Posterior cingulate gyrus (tissue), 11 donors: ENCODE results near the gene OR2T27.
"Not testable (repeated sequence)": the region's sequence is repeated elsewhere in the genome, so short reads cannot be mapped to it uniquely, and the experiment has no call there.

ENCODE experiments used
- DNase-seq, 10 donors: peaks; one replicate each; pipeline versions ENCODE4 v3.0.0 to v3.0.0-alpha.2; 2020 to 2021; ENCODE audit warnings: mixed read lengths in 3 of 10
- intact Hi-C: fragments of 100-400 bp; cut with DNase I; formaldehyde crosslinking; loops from one replicate; pipeline ENCODE4 v1.15.1; 2023

The OR2T27 gene, protein sequence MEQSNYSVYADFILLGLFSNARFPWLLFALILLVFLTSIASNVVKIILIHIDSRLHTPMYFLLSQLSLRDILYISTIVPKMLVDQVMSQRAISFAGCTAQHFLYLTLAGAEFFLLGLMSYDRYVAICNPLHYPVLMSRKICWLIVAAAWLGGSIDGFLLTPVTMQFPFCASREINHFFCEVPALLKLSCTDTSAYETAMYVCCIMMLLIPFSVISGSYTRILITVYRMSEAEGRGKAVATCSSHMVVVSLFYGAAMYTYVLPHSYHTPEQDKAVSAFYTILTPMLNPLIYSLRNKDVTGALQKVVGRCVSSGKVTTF

DNA sequence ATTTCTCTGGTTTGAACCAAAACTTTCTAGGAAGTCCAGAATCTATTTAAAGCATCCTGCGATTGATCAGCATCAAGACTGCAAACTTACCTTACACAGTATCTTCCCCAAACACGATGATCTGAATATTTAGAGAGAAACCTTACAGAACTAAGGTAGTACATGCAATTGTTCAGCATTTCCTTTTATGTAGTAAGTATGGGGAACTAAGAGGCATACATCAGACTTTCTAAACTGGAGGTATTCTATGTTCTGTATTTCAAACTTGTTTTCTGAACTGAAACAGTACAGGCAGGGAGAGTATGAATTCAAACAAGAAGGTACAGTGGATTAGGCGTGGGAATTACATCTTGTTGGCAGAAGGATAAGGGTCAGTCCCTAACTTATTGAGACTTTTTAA lies at the start of gene OR2T27:
TSS of gene OR2T27 (minus strand) at position 175 of the 400 bp plus-strand sequence. CDS start 4,644 bp downstream, outside the sequence.
- intact Hi-C loops, result not testable (repeated sequence)

DNA sequence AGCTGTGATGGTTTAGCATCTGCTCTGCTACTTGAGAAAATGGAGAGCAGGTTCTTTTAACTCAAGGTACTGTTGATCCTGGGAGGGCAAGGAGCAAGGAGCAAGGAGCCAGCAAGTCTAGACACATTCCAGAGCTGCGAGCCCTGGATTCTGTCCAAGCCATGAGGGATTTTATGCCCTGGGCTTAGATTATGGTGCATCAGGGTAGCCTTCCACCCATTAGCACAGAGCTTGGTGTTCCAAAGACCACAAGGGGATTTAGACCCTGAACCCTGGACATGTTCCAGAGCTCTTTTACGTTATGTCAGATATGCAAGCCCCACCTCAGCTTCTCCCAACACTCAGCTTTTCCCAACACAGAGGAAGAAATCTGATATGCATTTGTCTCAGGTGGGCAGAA lies 49.3 kb upstream of the OR2T27 start:
- intact Hi-C loops, result no loop called here

More for the DNA sequence above, at the start of gene OR2T27:
- DNase-seq, result not testable (repeated sequence)

DNA sequence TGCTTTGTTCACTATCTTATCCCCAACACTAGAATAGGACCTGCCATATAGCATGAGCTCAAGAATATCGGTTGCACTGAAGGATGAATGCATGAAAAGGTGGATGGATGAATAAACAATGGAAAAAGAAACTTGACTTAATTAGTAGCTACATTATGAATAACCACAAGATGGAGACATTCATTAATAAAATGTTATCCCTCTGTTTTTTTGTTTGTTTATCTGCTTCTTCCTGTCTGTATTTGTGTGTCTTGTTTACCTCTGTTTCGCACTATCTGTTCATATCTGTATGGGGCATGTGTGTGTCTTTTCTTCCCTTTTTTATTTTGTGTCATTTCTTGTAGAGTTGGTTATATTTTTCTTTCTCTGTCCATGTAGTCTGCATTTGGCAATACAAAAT lies 48.3 kb upstream of the OR2T27 start:
- intact Hi-C loops, result no loop called here
- DNase-seq, result no peak

More for the DNA sequence above, 49.3 kb upstream of the OR2T27 start:
- no peak for DNase-seq

DNA sequence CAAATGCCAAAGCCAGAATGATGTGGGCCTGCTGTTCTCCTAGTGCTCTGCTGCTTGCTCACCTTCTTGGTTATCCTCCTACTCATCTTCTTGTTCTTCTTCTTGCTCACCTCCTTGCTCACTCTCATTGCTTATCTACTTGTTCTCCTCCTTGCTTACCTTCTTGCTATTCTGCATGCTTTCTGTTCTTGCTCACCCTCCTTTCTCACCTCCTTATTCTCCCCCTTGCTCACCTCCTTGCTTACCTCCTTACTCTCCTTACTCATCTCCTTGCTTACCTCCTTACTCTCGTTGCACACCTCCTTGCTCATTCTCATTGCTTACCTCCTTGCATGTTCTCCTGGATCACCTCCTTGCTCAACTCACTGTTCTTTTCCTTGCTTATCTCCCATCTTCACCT lies 47.4 kb upstream of the OR2T27 start, which contains the start of gene OR14I1:
TSS of gene OR14I1 (minus strand) at position 53 of the 400 bp plus-strand sequence.
- intact Hi-C loops, result no loop called here
- no peak for DNase-seq

DNA sequence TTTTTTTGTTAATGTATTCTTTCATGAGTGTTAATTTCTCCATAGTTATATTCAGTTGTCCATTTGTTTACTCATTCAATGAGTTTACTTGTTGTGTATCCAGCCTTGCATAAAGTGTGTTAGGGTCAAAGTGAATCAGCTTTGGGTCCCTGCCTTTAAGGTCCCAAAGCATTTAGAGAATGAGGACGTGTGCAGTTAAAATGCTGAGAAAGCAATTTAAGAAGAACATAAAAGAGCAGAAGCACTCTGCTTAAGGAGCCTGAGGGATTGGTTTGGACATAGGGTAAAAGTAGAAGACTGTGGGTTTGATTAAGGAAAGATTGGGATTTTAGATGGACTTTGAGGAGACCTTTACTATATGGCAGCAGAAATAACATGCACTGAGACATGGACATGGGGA lies 43.8 kb upstream of the OR2T27 start:
- no peak for DNase-seq
- intact Hi-C loops, result no loop called here

DNA sequence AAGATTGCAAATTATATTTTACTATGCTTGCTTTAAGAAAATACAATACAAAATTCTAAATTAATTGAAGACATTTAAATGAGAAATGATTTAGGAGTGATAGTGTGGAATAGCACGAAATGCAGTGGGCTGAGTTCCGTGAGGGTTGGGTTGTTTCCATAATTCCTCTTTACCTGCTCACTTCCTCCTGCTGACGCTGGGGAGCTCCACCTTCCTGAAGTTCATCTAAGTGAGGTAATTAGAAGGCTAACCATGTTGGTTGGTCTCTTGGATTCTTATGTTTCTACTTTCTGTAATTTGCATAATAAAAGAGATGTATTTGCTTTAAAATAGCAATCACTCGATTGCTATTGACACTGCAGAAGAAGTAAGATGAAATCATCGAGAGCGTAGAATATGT lies 42.6 kb upstream of the OR2T27 start:
- no peak for DNase-seq
- intact Hi-C loops, result loop anchor here (2.0 kb wide), 1 partner anchor 109 kb away; no protein-coding TSS in a partner anchor

DNA sequence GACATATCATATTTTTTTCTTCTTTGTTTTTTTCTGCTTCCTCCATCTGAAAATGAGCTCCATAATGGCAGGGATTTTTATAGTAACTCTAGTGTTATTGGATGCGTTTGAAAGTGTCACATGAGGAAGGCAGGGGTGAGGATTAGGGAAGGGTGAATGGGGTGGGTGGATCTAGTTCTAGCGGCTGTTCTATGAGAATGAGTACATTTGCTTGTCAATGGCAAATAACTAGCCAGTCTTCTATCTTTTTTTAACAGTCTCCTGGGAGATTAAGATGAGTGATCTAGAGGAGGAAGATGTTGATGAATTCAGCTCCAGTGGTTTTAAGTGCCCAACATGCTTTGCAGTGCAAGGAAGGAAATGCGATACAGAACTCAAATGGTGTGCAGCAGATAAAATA lies 41.4 kb upstream of the OR2T27 start:
- DNase-seq, result no peak
- intact Hi-C loops, result loop anchor here (2.0 kb wide), 1 partner anchor 110 kb away; no protein-coding TSS in a partner anchor

DNA sequence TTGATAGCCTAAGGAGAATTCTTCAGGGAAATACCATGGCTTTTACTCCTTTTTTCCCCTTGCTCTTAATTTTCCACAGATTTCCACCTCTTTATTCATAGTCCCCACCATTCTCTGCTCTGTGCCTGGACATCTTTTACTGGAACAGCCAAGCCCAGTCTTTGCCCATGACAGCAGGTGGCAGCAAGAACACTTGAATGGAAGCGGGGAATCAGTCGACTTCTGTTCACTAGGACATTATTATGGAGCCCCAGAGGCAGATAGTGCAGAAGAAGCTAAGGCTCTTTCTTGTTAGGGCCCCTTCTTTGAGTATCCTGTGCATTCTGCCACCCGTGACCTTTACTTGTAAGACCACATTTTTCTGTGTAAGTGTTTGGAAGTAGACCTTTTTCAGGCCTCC lies 40.9 kb upstream of the OR2T27 start:
- DNase-seq, result peak in 3 of 10 donors; percentile 9 to 87 (median 16)
- intact Hi-C loops, result loop anchor here (2.0 kb wide), 1 partner anchor 111 kb away; no protein-coding TSS in a partner anchor

DNA sequence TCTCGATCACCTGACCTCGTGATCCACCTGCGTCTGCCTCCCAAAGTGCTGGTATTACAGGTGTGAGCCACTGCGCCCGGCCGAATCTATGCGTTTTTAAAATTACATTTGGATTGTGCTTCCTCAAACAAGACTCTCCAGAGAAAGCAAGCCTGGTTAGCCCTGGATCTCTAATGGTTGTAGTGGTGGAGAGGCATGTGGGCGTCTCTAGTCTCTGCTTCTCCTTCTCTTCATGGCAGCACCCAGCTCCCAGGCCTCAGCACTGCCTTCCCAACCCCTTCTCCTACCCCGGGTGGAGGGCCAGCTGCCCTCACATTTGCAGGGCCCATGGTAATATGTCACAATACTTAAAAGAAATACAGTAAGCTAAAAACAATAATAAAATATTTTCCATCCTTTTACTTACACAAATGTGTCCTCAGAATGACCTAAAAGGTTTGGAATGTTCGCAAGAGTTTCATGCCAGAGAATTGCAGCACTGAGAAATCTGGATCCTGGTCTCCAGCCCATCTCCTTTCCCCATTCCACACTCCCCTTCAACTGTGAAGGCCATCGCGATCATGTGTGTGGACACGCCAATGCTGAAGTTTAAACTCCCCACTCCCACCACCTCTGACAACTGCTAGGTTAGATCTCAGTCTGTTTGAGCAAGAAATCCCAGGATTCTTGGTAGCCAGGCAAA lies 40.3 kb upstream of the OR2T27 start:
- no peak for DNase-seq
- intact Hi-C loops, result loop anchor here (2.0 kb wide), 1 partner anchor 111 kb away; no protein-coding TSS in a partner anchor

DNA sequence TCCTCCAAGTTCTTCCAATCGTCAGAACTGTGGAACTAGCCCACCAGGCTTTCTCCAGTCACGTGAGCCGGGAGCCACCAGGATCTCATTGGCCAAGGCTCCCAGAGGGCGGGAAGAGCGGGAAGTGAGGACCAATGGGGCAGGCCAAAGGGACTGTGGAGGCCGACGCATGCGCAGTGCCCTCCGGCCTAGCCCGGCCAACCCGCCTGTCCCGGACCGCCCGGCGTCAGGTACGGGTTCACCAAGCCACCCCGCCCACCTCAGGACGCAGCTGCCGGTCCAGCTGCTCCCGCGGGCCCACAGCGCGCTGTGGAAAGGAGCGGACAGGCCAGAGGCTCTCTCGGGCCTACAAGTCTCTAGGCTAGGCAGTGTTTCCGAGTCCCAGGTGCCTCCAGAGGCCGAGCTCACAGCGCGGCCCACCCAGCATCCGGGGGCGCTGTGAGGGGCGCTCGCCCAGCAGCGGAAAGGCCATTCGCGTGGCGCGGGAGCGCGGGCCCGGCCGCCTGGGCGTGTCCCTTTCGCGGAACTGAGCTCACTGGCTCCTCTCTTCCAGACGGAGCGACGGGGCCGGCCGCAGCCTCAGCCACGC lies 36.3 kb upstream of the OR2T27 start:
- intact Hi-C loops, result no loop called here
- peak in 2 of 10 donors; percentile 72 to 83 for DNase-seq

DNA sequence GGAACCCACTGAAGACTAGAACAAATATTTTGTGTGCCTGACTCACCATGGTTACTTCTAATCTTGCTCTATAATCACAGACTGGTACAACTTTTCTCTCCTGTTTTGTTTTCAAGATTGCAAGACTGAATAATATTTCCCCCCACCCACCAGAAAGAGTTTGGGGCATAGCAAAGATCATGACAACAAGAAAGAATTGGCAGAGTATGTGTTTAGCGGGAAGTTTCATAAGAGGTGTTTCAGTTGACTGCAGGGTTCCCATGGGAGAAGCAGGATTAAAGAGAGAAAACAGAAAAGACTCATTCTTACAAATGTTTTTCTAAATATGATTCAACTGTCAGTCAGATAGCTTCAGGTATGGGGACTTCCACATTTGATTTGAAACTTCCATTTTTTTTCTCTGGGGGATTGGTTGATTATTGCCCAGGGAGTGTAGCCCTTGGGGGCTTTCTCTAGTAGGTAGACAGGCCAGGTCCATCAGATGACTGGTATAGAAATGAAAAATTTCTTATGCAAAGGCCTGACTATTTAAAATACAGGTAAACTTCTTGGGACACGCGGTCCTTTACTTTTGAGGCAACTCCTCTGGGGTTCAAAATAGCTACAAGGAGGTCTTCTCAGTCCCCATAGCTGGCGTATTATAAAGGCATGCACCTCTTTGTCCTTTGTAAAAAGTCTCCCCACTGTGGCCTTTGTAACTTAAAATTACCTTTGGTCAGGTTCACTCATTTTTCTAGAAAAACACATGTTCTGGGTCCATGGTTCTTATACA lies 33.4 kb upstream of the OR2T27 start:
- intact Hi-C loops, result no loop called here
- DNase-seq, result no peak

DNA sequence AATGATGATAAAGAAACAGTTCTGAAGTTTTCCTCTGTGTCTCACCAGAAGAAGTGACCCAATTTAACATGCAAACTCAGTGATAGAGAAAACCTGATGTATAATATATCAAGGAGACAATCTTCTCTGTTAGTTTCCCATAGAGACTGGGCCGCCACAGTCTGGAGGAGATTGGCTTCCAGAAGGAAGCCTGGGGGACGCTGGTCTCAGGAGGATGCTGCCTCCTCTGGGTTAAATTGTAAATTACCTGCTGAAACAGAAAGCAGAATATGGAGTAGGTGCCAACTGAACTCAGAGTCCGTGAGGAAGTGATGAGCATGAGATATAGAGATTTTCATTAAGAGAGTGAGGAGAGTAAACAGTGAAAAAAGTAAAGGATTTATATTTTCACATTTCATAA lies 31.5 kb upstream of the OR2T27 start:
- intact Hi-C loops, result no loop called here
- no peak for DNase-seq

DNA sequence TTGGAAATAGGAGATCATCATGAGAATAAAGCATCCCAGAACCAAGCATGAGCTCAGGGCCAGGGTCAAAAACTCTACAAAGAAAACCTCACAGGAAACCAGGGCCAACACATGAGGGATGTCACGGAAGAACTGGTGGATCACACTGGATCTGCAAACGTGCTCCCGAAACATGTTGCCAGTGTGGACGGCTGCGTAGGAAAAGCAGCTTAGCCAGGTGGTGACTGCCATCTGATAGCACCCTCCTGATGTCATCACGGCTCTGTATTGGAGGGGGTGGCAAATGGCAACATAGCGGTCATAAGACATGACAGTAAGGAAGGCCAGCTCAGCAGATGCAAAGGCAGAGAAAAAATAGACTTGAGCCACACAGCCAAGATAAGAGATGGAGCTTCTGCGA lies 26.3 kb upstream of the OR2T27 start:
- intact Hi-C loops, result no loop called here

DNA sequence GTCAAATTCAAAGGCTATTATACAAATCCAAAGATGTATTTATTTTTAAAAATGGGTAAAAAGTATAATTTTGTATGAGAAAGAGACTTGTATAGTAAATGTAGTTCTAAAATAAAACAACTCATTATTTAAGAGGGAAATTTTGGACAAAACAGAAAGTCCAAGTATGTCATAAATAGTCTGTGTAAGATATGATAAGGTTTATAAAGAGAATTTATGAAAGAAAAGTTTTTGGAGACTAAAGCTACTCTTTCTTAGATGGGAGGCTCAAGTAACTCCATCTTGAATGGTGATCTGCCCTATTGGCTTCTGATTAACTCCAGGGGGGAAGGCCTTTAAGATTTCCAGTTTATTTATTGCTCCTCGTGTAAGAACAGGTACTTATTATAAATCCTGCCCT lies 14.7 kb upstream of the OR2T27 start:
- intact Hi-C loops, result no loop called here
- DNase-seq, result no peak

More for the DNA sequence above, 26.3 kb upstream of the OR2T27 start:
- peak in 1 of 10 donors; percentile 55 for DNase-seq

DNA sequence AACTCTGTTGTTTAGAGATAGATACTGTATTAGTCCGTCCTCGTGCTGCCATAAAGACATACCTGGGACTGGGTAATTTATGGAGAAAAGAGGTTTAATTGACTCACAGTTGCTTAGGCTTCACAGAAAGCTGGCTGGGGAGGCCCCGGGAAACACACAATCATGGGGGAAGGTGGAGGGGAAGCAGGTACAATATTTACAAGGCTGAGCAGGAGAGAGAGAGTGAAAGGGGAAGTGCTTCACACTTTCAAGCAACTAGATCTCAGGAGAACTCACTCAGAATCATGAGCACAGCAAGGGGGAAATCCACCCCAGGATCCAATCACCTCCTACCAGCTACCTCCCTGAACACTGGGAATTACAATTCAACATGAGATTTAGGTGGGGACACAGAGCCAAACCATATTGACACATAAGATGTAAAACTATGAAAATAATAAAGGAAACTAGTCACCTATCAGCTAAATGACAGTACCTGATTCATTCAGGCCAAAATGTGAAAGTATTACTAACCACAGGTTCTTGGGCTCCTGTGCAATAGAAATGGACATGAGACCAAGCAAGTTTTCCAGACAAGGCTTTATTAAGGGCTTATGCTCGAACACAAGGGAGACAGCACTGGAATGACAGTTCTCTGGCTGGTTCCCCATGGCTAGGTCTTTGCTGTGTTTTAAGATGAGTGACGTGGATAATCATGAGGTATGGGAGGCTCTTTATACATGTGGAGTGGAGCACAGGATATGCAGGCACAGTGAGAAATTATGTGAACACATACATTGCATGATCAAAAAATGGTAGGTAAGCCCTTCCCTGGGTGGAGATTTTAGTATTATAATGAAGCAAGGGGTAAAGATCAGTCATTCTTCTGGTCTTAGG lies 8.4 kb upstream of the OR2T27 start:
- intact Hi-C loops, DNase-seq: not testable (repeated sequence)

DNA sequence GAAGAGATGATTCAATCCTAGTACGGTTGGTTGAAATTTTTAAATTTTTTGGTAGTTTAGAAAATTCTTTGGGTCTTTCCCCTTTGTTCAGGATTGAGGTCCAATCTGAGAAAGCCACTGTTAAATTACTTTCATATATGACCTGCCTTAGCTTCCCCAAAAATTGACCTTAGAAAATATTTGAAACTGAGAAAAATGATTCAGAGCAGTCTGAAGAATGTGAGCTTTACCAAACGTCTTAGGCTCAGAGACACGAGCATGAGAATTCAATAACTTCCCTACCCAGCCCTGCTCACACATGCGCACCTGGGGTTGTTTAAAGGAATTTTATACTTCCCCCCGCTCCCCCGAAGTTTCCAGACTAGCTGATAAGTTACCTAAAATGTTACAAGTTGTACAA lies 1.5 kb upstream of the OR2T27 start:
- intact Hi-C loops, DNase-seq: not testable (repeated sequence)

DNA sequence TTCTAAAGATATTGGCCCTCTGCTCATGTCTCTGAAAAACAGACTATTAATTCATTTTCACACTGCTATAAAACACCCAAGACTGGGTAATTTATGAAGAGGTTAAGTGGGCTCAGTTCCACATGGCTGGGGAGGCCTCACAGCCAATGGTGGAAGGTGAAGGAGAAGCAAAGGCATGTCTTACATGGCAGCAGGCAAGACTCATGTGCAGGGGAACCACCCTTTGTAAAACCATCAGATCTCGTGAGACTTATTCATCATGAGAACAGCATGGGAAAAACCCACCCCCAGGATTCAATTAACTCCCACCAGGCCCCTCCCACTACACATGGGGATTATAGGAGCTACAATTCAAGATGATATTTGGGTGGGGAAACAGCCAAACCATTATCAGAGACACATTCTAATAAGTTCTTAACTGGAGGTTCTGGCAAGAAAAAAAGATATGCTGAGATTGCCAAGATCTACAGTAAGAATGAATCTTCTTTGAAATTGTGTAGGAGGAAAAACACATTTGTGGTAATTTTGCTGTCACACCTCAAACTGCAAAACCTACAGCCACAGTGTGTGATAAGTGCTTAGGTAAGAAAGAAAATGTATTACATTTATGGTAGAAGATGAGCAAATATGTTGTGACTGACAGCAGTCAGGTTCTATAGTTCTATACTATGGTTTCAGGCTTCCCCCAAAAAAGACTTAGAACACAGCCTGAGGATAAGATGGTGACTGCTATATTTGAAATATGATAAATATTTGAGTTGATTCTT lies 6.4 kb downstream of the OR2T27 start:
- DNase-seq, intact Hi-C loops: not testable (repeated sequence)

DNA sequence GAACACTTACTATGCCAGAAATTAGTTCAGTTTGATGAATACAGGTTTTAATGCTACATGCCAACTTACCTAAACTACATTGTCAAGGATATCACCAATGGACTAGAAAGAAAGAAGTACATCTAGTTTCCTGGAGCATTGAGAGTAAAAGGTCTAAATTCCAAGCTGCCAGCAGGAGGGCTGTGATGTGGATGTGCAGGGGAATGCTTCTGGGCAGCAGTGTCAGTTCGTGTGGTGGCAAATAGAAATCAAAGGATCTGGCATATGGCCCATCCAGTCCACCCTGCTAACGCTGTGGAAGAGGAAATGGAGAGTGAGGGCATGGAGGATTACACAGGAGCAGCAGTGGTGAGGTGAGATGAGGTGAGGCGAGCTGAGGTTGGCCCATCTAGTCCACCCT lies 10.2 kb downstream of the OR2T27 start, which contains the start of gene OR2T35:
TSS of gene OR2T35 (minus strand) at position 101 of the 400 bp plus-strand sequence. CDS start 6,020 bp downstream, outside the sequence.
- DNase-seq, intact Hi-C loops: not testable (repeated sequence)
